ENCODE data around the gene NTMT1. TPM values are rescaled to one million over a fixed set of nuclear protein-coding genes. Genes with fewer than 3 reads are reported as not detected.
A peak's percentile ranks its signal among the peaks of the same experiment; 100 is the strongest.

Gene NTMT1
- total and polyA plus RNA-seq, 10 donors: 22.8 to 50.5 (median 36.6) TPM

- intact Hi-C loops (cut with DNase I; ENCODE audit: low total_unique reads): no loop called here
- WGBS, 5 donors: 18 to 28% (median 23%) methylated on average over 6 to 9 of the region's 9 CpGs
- no peaks in the 10 kb centered on the region for H3K9me3 ChIP-seq
- peak overlapping the region in 5 of 8 donors; percentile 49 to 67 (median 58) for H3K27ac ChIP-seq
- H3K4me1 ChIP-seq: peaks cover 15 to 92% (median 54%) of the 10 kb centered on the region in 6 donors
- no peaks in the 10 kb centered on the region for H3K27me3 ChIP-seq (replicated peaks in 1 of 7)
- peaks cover 0 to 79% (median 72%) of the 10 kb centered on the region in 6 donors for H3K36me3 ChIP-seq
- DNase-seq: no peak
- TF ChIP-seq POLR2A (IDR thresholded peaks at IDR 0.05) (no peak), POLR2AphosphoS5 (IDR thresholded peaks at IDR 0.05) (peak; percentile 67 to 85 (median 78)), CTCF (IDR thresholded peaks at IDR 0.05 in 8 of 11, conservative IDR thresholded peaks at IDR 0.05 in 3 of 11) (peak in 1 of 11 experiments; percentile 23)
- H3K4me3 ChIP-seq: no peak overlapping the region
Observed at GRCh38 chr9:129637102-129637501, 11.1 kb downstream of the NTMT1 start.

- H3K9me3 ChIP-seq: no peaks in the 10 kb centered on the region
- peak overlapping the region in 5 of 8 donors; percentile 49 to 67 (median 58) for H3K27ac ChIP-seq
- WGBS, 5 donors: 71 to 84% (median 77%) methylated on average over 24 to 29 of the region's 29 CpGs
- intact Hi-C loops (cut with DNase I; ENCODE audit: low total_unique reads): no loop called here
- H3K27me3 ChIP-seq (replicated peaks in 1 of 7): no peaks in the 10 kb centered on the region
- no peak overlapping the region for H3K4me3 ChIP-seq
- peaks cover 0 to 71% (median 65%) of the 10 kb centered on the region in 6 donors for H3K36me3 ChIP-seq
- TF ChIP-seq POLR2AphosphoS5 (IDR thresholded peaks at IDR 0.05): peak in 2 of 3 donors; percentile 28 to 78
- no peak for TF ChIP-seq CTCF (IDR thresholded peaks at IDR 0.05 in 8 of 11, conservative IDR thresholded peaks at IDR 0.05 in 3 of 11)
- H3K4me1 ChIP-seq: peaks cover 15 to 92% (median 55%) of the 10 kb centered on the region in 6 donors
- no peak for DNase-seq
Observed at GRCh38 chr9:129637673-129638439, 11.9 kb downstream of the NTMT1 start.

GRCh38 chr9:129639034-129639630 is 13.2 kb downstream of the NTMT1 start:
- TF ChIP-seq POLR2AphosphoS5 (IDR thresholded peaks at IDR 0.05) (peak; percentile 4 to 80 (median 46)), CTCF (IDR thresholded peaks at IDR 0.05 in 8 of 11, conservative IDR thresholded peaks at IDR 0.05 in 3 of 11) (no peak), POLR2A (IDR thresholded peaks at IDR 0.05) (no peak)
- no peak for DNase-seq
- intact Hi-C loops (cut with DNase I; ENCODE audit: low total_unique reads): no loop called here
- Histone ChIP-seq H3K4me3 (no peak overlapping the region), H3K36me3 (peaks cover 0 to 59% (median 52%) of the 10 kb centered on the region in 6 donors), H3K4me1 (peaks cover 15 to 81% (median 52%) of the 10 kb centered on the region in 6 donors), H3K27ac (no peak overlapping the region), H3K9me3 (no peaks in the 10 kb centered on the region), H3K27me3 (replicated peaks in 1 of 7) (no peaks in the 10 kb centered on the region)
- 94 to 100% (median 95%) methylated on average over 4 to 17 of the region's 17 CpGs for WGBS, 5 donors

GRCh38 chr9:129639756-129640085 is 13.8 kb downstream of the NTMT1 start:
- Histone ChIP-seq H3K27ac (peak overlapping the region in 1 of 8 donors; percentile 18), H3K4me3 (no peak overlapping the region), H3K36me3 (peaks cover 0 to 53% (median 46%) of the 10 kb centered on the region in 6 donors), H3K4me1 (peaks cover 15 to 78% (median 51%) of the 10 kb centered on the region in 6 donors), H3K27me3 (replicated peaks in 1 of 7) (no peaks in the 10 kb centered on the region), H3K9me3 (no peaks in the 10 kb centered on the region)
- WGBS, 5 donors: 72 to 88% (median 86%) methylated on average over 9 to 12 of the region's 12 CpGs
- intact Hi-C loops (cut with DNase I; ENCODE audit: low total_unique reads): loop anchor here (10.0 kb wide), 1 partner anchor 145 kb away; no protein-coding TSS in a partner anchor
- no peak for DNase-seq
- TF ChIP-seq POLR2A (IDR thresholded peaks at IDR 0.05) (no peak), POLR2AphosphoS5 (IDR thresholded peaks at IDR 0.05) (no peak), CTCF (IDR thresholded peaks at IDR 0.05 in 8 of 11, conservative IDR thresholded peaks at IDR 0.05 in 3 of 11) (no peak)

Data from spleen (tissue), 11 donors.